ENCODE results near the gene PHLDB1.

The PHLDB1 gene

GRCh38 chr11:118703563-118704106 is 96.2 kb downstream of the PHLDB1 start:
- intact Hi-C loops (cut with DNase I): no loop called here
- DNase-seq: peak in 1 of 10 donors; percentile 66

DNA sequence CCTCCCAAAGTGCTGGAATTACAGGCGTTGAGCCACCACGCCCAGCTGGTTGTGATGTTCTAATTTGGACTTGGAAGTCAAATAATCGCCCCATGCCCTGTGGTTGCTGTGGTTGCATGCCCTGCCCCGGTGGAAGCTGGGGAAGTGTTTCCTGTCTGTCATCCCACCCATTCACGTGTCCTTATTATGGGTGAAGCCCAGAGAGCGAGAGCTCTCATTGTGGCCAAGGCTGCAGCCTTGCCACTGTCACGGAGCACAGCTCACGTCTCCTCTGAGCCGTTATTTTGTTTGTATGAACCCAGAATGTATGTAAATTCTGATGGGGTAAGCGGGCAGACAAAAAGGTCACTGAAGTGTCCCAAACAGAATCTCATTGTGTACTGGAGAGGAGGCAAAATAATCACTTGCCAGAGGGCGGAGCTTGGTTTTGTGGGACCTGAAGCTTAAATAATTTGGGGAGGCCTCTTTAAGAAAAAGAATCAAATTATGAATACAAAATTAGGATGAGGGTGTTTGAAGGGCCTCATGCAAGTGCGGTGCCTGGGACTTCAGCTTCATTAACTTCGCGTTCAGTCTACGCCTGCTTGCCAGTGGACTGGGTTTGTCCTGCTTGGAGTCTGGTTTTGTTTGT is 97.8 kb downstream of the PHLDB1 start:
- peak in 4 of 10 donors; percentile 31 to 89 (median 54) for DNase-seq
- intact Hi-C loops (cut with DNase I): no loop called here

DNA sequence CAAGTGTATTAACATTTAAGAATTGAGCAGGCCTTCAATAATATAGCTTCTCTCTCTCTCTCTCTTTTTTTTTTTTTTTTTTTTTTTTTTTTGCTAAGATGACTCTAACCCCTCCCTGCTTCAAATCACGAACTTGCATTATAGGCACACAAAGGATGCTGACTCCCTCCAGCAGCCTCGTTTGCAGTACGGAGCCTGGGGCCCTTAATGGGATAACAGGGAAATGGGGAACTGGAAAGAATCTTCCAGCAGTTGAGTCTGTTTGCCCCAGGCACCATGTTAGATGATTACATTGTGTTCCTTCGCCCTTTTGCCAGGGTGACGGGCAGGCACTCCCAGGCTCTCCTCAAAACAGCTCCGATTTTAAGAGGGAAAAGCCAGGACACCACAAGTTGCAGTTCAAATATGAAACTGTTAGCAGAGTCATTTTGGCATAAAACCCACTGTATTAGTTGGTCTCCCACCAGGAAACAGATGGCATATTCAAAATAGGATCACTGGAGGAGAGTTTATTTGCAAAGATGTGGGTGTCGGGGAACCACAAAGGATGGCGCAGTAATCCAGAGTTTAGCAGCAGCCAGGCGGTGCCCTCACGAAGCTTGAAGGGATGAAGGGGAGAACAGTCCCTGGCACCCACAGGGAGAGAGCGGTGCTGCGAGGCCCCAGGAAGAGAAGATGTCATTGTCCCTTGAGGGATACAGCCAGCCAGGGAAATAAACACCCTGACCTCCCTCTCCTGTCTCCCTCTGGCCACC is 98.6 kb downstream of the PHLDB1 start:
- intact Hi-C loops (cut with DNase I): no loop called here
- DNase-seq: peak in 1 of 10 donors; percentile 27

GRCh38 chr11:118706546-118706825 is 99.1 kb downstream of the PHLDB1 start:
- no peak for DNase-seq
- intact Hi-C loops (cut with DNase I): no loop called here

All from posterior cingulate gyrus (tissue), 11 donors.